Astrocyte (in vitro differentiated cells and primary cell): ENCODE results near the gene NEURL1. TPM values are rescaled to one million over a fixed set of nuclear protein-coding genes. Genes with fewer than 3 reads are reported as not detected.

Source experiments
- DNase-seq: peaks from one replicate; pipeline ENCODE4 v3.0.0-alpha.2; 2010; ENCODE audit warnings: low read depth
- FAIRE-seq: peaks from 2 replicates; lab custom pipeline; 2011; peaks lifted over from hg19 to GRCh38; lab: Jason Lieb, UNC
- H2AFZ ChIP-seq: 2 replicates; pipeline ENCODE4 v1.6.0; 2012; ENCODE audit warnings: low read depth, low read length, inconsistent platforms
- H3K27ac ChIP-seq: 2 replicates; pipeline ENCODE4 v1.5.1; 2011; ENCODE audit warnings: low read depth, low read length, inconsistent platforms
- H3K27me3 ChIP-seq: 2 replicates; pipeline ENCODE4 v1.6.0; 2011; ENCODE audit warnings: low read length, inconsistent platforms; ENCODE audit not compliant: insufficient read depth
- H3K36me3 ChIP-seq: 2 replicates; pipeline ENCODE4 v1.5.1; 2011; ENCODE audit warnings: low read length, inconsistent platforms; ENCODE audit not compliant: insufficient read depth
- H3K4me1 ChIP-seq: 2 replicates; pipeline ENCODE4 v1.5.1; 2011; ENCODE audit warnings: low read length, inconsistent platforms; ENCODE audit not compliant: insufficient read depth
- H3K4me2 ChIP-seq: 2 replicates; pipeline ENCODE4 v1.6.0; 2012; ENCODE audit warnings: low read length, inconsistent platforms
- H3K4me3 ChIP-seq: 2 replicates; pipeline ENCODE4 v1.5.1; 2011; ENCODE audit warnings: low read depth, mild to moderate bottlenecking, low read length, inconsistent platforms; ENCODE audit not compliant: insufficient read depth
- H3K79me2 ChIP-seq: 2 replicates; pipeline ENCODE4 v1.6.0; 2012; ENCODE audit warnings: mild to moderate bottlenecking, low read length, inconsistent platforms; ENCODE audit not compliant: insufficient read depth
- H3K9ac ChIP-seq: 2 replicates; pipeline ENCODE4 v1.6.0; 2012; ENCODE audit warnings: mild to moderate bottlenecking, low read length, inconsistent platforms
- H3K9me3 ChIP-seq: 2 replicates; pipeline ENCODE4 v1.5.1; 2012; ENCODE audit warnings: low read depth, mild to moderate bottlenecking, low read length, inconsistent platforms; ENCODE audit not compliant: insufficient read depth
- H4K20me1 ChIP-seq: 2 replicates; pipeline ENCODE4 v1.6.0; 2012; ENCODE audit warnings: low read length, inconsistent platforms; ENCODE audit not compliant: insufficient read depth
- H3K27ac Mint-ChIP-seq: one replicate; pipeline ENCODE4 v1.8.0; 2021; ENCODE audit warnings: mild to moderate bottlenecking, mixed read lengths; ENCODE audit not compliant: unreplicated experiment
- H3K27me3 Mint-ChIP-seq: one replicate; pipeline ENCODE4 v1.8.0; 2021; ENCODE audit warnings: low read depth, mixed read lengths; ENCODE audit not compliant: unreplicated experiment
- H3K36me3 Mint-ChIP-seq: one replicate; pipeline ENCODE4 v1.8.0; 2021; ENCODE audit warnings: low read depth, mixed read lengths; ENCODE audit not compliant: unreplicated experiment
- H3K4me1 Mint-ChIP-seq: one replicate; pipeline ENCODE4 v1.8.0; 2021; ENCODE audit warnings: low read depth, mixed read lengths; ENCODE audit not compliant: unreplicated experiment
- H3K4me3 Mint-ChIP-seq: one replicate; pipeline ENCODE4 v1.8.0; 2021; ENCODE audit warnings: mild to moderate bottlenecking, moderate library complexity, mixed read lengths; ENCODE audit not compliant: unreplicated experiment
- H3K9me3 Mint-ChIP-seq: one replicate; pipeline ENCODE4 v1.8.0; 2021; ENCODE audit warnings: mild to moderate bottlenecking, mixed read lengths; ENCODE audit not compliant: unreplicated experiment
- CTCF ChIP-seq: IDR thresholded peaks from 2 replicates; pipeline ENCODE4 v1.5.1; 2011; ENCODE audit warnings: low read depth, mild to moderate bottlenecking, inconsistent platforms, low read length, moderate library complexity; ENCODE audit not compliant: insufficient read depth
- EZH2 ChIP-seq: IDR thresholded peaks from 2 replicates; pipeline ENCODE4 v1.6.1; 2012; ENCODE audit warnings: mild to moderate bottlenecking, low read length, inconsistent platforms; ENCODE audit not compliant: insufficient read depth
- total RNA-seq: library from RNA; stranded (reverse); gene quantifications from 2 replicates; pipeline ENCODE4 v1.2.1, GENCODE V29; 2021

The NEURL1 gene
- total RNA-seq, 1 donor from 2014 or later: 1.5 TPM

GRCh38 chr10:103451091-103451813 lies 42.3 kb upstream of the NEURL1 start:
- Histone ChIP-seq H3K4me1 (peaks cover 27% of the 10 kb centered on the region), H3K27ac (no peak overlapping the region), H2AFZ (no peak overlapping the region), H3K4me3 (peak overlapping the region; percentile 44), H3K4me2 (peak overlapping the region; percentile 85), H3K36me3 (no peaks in the 10 kb centered on the region), H3K9me3 (no peaks in the 10 kb centered on the region), H4K20me1 (peaks cover 35% of the 10 kb centered on the region), H3K27me3 (no peaks in the 10 kb centered on the region), H3K79me2 (no peaks in the 10 kb centered on the region), H3K9ac (peak overlapping the region; percentile 54)
- Mint-ChIP-seq H3K9me3 (peaks cover 2% of the 10 kb centered on the region), H3K27ac (no peak overlapping the region), H3K36me3 (peaks cover 27% of the 10 kb centered on the region), H3K27me3 (peaks cover 4% of the 10 kb centered on the region), H3K4me1 (peaks cover 13% of the 10 kb centered on the region), H3K4me3 (no peak overlapping the region)
- TF ChIP-seq CTCF (no peak), EZH2 (no peak)
- no peak for FAIRE-seq
- DNase-seq: no peak

- Histone ChIP-seq H3K9me3 (no peaks in the 10 kb centered on the region), H3K36me3 (no peaks in the 10 kb centered on the region), H3K4me1 (peaks cover 27% of the 10 kb centered on the region), H3K79me2 (no peaks in the 10 kb centered on the region), H3K4me2 (peak within 1 kb of the TSS; percentile 85), H4K20me1 (peaks cover 28% of the 10 kb centered on the region), H3K9ac (peak within 1 kb of the TSS; percentile 54), H3K4me3 (peak within 1 kb of the TSS; percentile 44), H2AFZ (peak within 1 kb of the TSS; percentile 71), H3K27ac (no peak within 1 kb of the TSS), H3K27me3 (no peaks in the 10 kb centered on the region)
- DNase-seq: no peak
- TF ChIP-seq EZH2 (no peak), CTCF (no peak)
- H3K9me3 Mint-ChIP-seq: peaks cover 2% of the 10 kb centered on the region
- no peak within 1 kb of the TSS for H3K27ac Mint-ChIP-seq
- H3K4me1 Mint-ChIP-seq: peaks cover 12% of the 10 kb centered on the region
- peaks cover 22% of the 10 kb centered on the region for H3K36me3 Mint-ChIP-seq
- peaks cover 4% of the 10 kb centered on the region for H3K27me3 Mint-ChIP-seq
- no peak for FAIRE-seq
- no peak within 1 kb of the TSS for H3K4me3 Mint-ChIP-seq
Observed at GRCh38 chr10:103451831-103452505, 41.5 kb upstream of the NEURL1 start, which contains the start of gene CALHM2. Gene CALHM2 (minus strand): TSS chr10:103452370. CDS start chr10:103449941, 2,429 bp downstream.
